GM19372 (cell line): ENCODE results near the gene FALEC.

ENCODE experiments used
- ATAC-seq: cut with Tn5 transposase; IDR thresholded peaks from one replicate; pipeline ENCODE4 v1.9.1; 2021; ENCODE audit warnings: mild to moderate bottlenecking, low read depth, moderate library complexity; ENCODE audit not compliant: unreplicated experiment

The FALEC gene

GRCh38 chr1:150543500-150544143, 28.1 kb downstream of the FALEC start:
- no peak for ATAC-seq

GRCh38 chr1:150544204-150544603, 28.7 kb downstream of the FALEC start:
- ATAC-seq, result no peak

GRCh38 chr1:150545486-150546032, 30.0 kb downstream of the FALEC start:
- no peak for ATAC-seq

GRCh38 chr1:150546294-150546937, 30.9 kb downstream of the FALEC start:
- ATAC-seq, result no peak

- ATAC-seq, result no peak
Observed at GRCh38 chr1:150548324-150548631, 32.7 kb downstream of the FALEC start.

GRCh38 chr1:150548632-150549495, 33.3 kb downstream of the FALEC start, which contains the start of gene ADAMTSL4:
Gene ADAMTSL4, plus strand, starts transcription at chr1:150549408. Its CDS starts 2,881 bp downstream, at chr1:150552289.
- ATAC-seq, result no peak

- ATAC-seq, result no peak
Observed at GRCh38 chr1:150549496-150550221, 34.1 kb downstream of the FALEC start.

- no peak for ATAC-seq
Observed at GRCh38 chr1:150550222-150551050, 34.9 kb downstream of the FALEC start.

GRCh38 chr1:150551051-150551783, 35.7 kb downstream of the FALEC start:
- no peak for ATAC-seq

- ATAC-seq, result no peak
Observed at GRCh38 chr1:150551784-150552127, 36.2 kb downstream of the FALEC start.

GRCh38 chr1:150552128-150552910, 36.8 kb downstream of the FALEC start:
- no peak for ATAC-seq

- no peak for ATAC-seq
Observed at GRCh38 chr1:150552911-150553289, 37.3 kb downstream of the FALEC start.

GRCh38 chr1:150553392-150554085, 38.0 kb downstream of the FALEC start:
- ATAC-seq, result no peak

- no peak for ATAC-seq
Observed at GRCh38 chr1:150554086-150554452, 38.5 kb downstream of the FALEC start.

GRCh38 chr1:150555198-150555970, 39.8 kb downstream of the FALEC start:
- ATAC-seq, result no peak

- ATAC-seq, result no peak
Observed at GRCh38 chr1:150555971-150556865, 40.7 kb downstream of the FALEC start.
